Cardiac muscle cell (in vitro differentiated cells and primary cell): Measurements from ENCODE around the gene PAGR1. TPM values are rescaled to one million over a fixed set of nuclear protein-coding genes. Genes with fewer than 3 reads are reported as not detected.
A peak's percentile ranks its signal among the peaks of the same experiment; 100 is the strongest.
"Not testable (repeated sequence)": the region's sequence is repeated elsewhere in the genome, so short reads cannot be mapped to it uniquely, and the experiment has no call there.

Experiments
- DNase-seq, 2 donors: peaks; one replicate each; pipeline versions ENCODE4 v3.0.0 to v3.0.0-alpha.2; 2010 to 2017; ENCODE audit warnings: low read depth in 1 of 2, low spot score in 1 of 2
- H3K27ac ChIP-seq: fragments of 200-600 bp; sonication (generic); 2 replicates; pipeline ENCODE4 v1.5.1; 2016
- H3K27me3 ChIP-seq: fragments of 200-600 bp; sonication (generic); 2 replicates; pipeline ENCODE4 v1.6.0; 2016; ENCODE audit warnings: control low read depth
- H3K36me3 ChIP-seq: fragments of 200-600 bp; sonication (generic); 2 replicates; pipeline ENCODE4 v1.5.1; 2016; ENCODE audit warnings: control low read depth
- H3K4me1 ChIP-seq: fragments of 200-600 bp; sonication (generic); 2 replicates; pipeline ENCODE4 v1.8.1; 2017; ENCODE audit warnings: low read depth, mild to moderate bottlenecking, mixed run types
- H3K4me3 ChIP-seq: fragments of 200-600 bp; sonication (generic); 2 replicates; pipeline ENCODE4 v1.5.1; 2016; ENCODE audit warnings: mild to moderate bottlenecking
- H3K9me3 ChIP-seq: fragments of 200-600 bp; sonication (generic); 2 replicates; pipeline ENCODE4 v1.5.1; 2017; ENCODE audit warnings: low read depth, mild to moderate bottlenecking, control low read depth
- CTCF ChIP-seq: IDR thresholded peaks from 2 replicates; pipeline ENCODE4 v1.5.1; 2012; ENCODE audit warnings: low read depth, mild to moderate bottlenecking, low read length
- polyA plus RNA-seq: library from polyadenylated mRNA; unstranded; fragments of >200 nt; fragmentation: Nextera tagmentation; extraction: Ambion mirVana; gene quantifications from 2 replicates; pipeline ENCODE4 v1.2.1, GENCODE V29; 2016
- total RNA-seq: library from RNA; depleted of rRNA; stranded (reverse); fragments of >200 nt; gene quantifications from 2 replicates; pipeline ENCODE4 v1.2.3, GENCODE V29; 2016

The PAGR1 gene
- total and polyA plus RNA-seq, 2 experiments from 2014 or later, result 113 to 120 TPM

GRCh38 chr16:29863669-29863984 is 47.7 kb downstream of the PAGR1 start:
- no peak for DNase-seq
- H3K4me3 ChIP-seq, result no peak overlapping the region
- TF ChIP-seq CTCF, result no peak
- no peaks in the 10 kb centered on the region for H3K27me3 ChIP-seq
- H3K27ac ChIP-seq, result peak overlapping the region; percentile 99
- H3K4me1 ChIP-seq, result no peaks in the 10 kb centered on the region
- H3K36me3 ChIP-seq, result peaks cover 5% of the 10 kb centered on the region
- H3K9me3 ChIP-seq, result no peaks in the 10 kb centered on the region

GRCh38 chr16:29864205-29864604 is 48.3 kb downstream of the PAGR1 start:
- Histone ChIP-seq H3K27ac (no peak overlapping the region), H3K4me1 (no peaks in the 10 kb centered on the region), H3K9me3 (no peaks in the 10 kb centered on the region), H3K27me3 (no peaks in the 10 kb centered on the region), H3K36me3 (no peaks in the 10 kb centered on the region), H3K4me3 (no peak overlapping the region)
- no peak for TF ChIP-seq CTCF
- DNase-seq, result no peak

GRCh38 chr16:29868396-29869009 is 52.6 kb downstream of the PAGR1 start:
- Histone ChIP-seq H3K36me3 (no peaks in the 10 kb centered on the region), H3K27me3 (no peaks in the 10 kb centered on the region), H3K4me3 (no peak overlapping the region), H3K9me3 (no peaks in the 10 kb centered on the region), H3K27ac (no peak overlapping the region), H3K4me1 (no peaks in the 10 kb centered on the region)
- no peak for DNase-seq
- TF ChIP-seq CTCF, result no peak

GRCh38 chr16:29869067-29869466 is 53.1 kb downstream of the PAGR1 start:
- not testable (repeated sequence) for H3K9me3 ChIP-seq, H3K4me1 ChIP-seq, H3K27me3 ChIP-seq, H3K4me3 ChIP-seq, H3K36me3 ChIP-seq, H3K27ac ChIP-seq, DNase-seq

Other genes with a start within 250 kb of the PAGR1 start
- 0.60 and 1.5 TPM in 2 replicates for gene SPN, start 152.9 kb upstream of the PAGR1 start, total RNA-seq
- gene SPN, start 152.9 kb upstream of the PAGR1 start, polyA plus RNA-seq, result 0.85 and 1.1 TPM in 2 replicates
- 223 and 268 TPM in 2 replicates for gene QPRT, start 137.0 kb upstream of the PAGR1 start, total RNA-seq
- 213 and 266 TPM in 2 replicates for gene QPRT, start 137.0 kb upstream of the PAGR1 start, polyA plus RNA-seq
- not detected in 2 replicates for gene C16orf54, start 70.2 kb upstream of the PAGR1 start, total RNA-seq
- gene C16orf54, start 70.2 kb upstream of the PAGR1 start, polyA plus RNA-seq, result not detected in 2 replicates
- gene ZG16, start 37.9 kb upstream of the PAGR1 start, total RNA-seq, result not detected in 2 replicates
- gene ZG16, start 37.9 kb upstream of the PAGR1 start, polyA plus RNA-seq, result not detected in 2 replicates
- gene KIF22, start 25.4 kb upstream of the PAGR1 start, total RNA-seq, result 57.5 and 121 TPM in 2 replicates
- gene KIF22, start 25.4 kb upstream of the PAGR1 start, polyA plus RNA-seq, result 59.5 and 103 TPM in 2 replicates
- gene MAZ, start 9.6 kb upstream of the PAGR1 start, total RNA-seq, result 310 and 370 TPM in 2 replicates
- 186 and 257 TPM in 2 replicates for gene MAZ, start 9.6 kb upstream of the PAGR1 start, polyA plus RNA-seq
- gene PRRT2, start 4.0 kb upstream of the PAGR1 start, total RNA-seq, result 17.9 and 19.7 TPM in 2 replicates
- 19.3 and 19.8 TPM in 2 replicates for gene PRRT2, start 4.0 kb upstream of the PAGR1 start, polyA plus RNA-seq
- 8.9 and 25.0 TPM in 2 replicates for gene MVP, start 4.3 kb downstream of the PAGR1 start, total RNA-seq
- gene MVP, start 4.3 kb downstream of the PAGR1 start, polyA plus RNA-seq, result 9.3 and 21.2 TPM in 2 replicates
- 138 and 139 TPM in 2 replicates for gene CDIPT, start 47.1 kb downstream of the PAGR1 start, total RNA-seq
- 144 TPM in 2 replicates for gene CDIPT, start 47.1 kb downstream of the PAGR1 start, polyA plus RNA-seq
- gene SEZ6L2, start 83.4 kb downstream of the PAGR1 start, total RNA-seq, result 13.9 and 21.1 TPM in 2 replicates
- gene SEZ6L2, start 83.4 kb downstream of the PAGR1 start, polyA plus RNA-seq, result 5.8 and 10.3 TPM in 2 replicates
- gene ASPHD1, start 84.3 kb downstream of the PAGR1 start, total RNA-seq, result 1.8 and 3.9 TPM in 2 replicates
- gene ASPHD1, start 84.3 kb downstream of the PAGR1 start, polyA plus RNA-seq, result 1.8 and 2.3 TPM in 2 replicates
- gene KCTD13, start 110.1 kb downstream of the PAGR1 start, total RNA-seq, result 17.6 and 22.1 TPM in 2 replicates
- 22.3 and 23.3 TPM in 2 replicates for gene KCTD13, start 110.1 kb downstream of the PAGR1 start, polyA plus RNA-seq
- 73.7 and 110 TPM in 2 replicates for gene TMEM219, start 145.9 kb downstream of the PAGR1 start, total RNA-seq
- gene TMEM219, start 145.9 kb downstream of the PAGR1 start, polyA plus RNA-seq, result 109 and 156 TPM in 2 replicates
- gene TAOK2, start 157.7 kb downstream of the PAGR1 start, total RNA-seq, result 69.4 and 70.9 TPM in 2 replicates
- 25.8 and 36.2 TPM in 2 replicates for gene TAOK2, start 157.7 kb downstream of the PAGR1 start, polyA plus RNA-seq
- gene HIRIP3, start 179.5 kb downstream of the PAGR1 start, total RNA-seq, result 22.2 and 25.6 TPM in 2 replicates
- 26.7 and 32.5 TPM in 2 replicates for gene HIRIP3, start 179.5 kb downstream of the PAGR1 start, polyA plus RNA-seq
- gene INO80E, start 180.1 kb downstream of the PAGR1 start, total RNA-seq, result 83.7 and 167 TPM in 2 replicates
- 17.1 and 19.0 TPM in 2 replicates for gene INO80E, start 180.1 kb downstream of the PAGR1 start, polyA plus RNA-seq
- 1.6 and 7.2 TPM in 2 replicates for gene DOC2A, start 194.9 kb downstream of the PAGR1 start, total RNA-seq
- 3.3 and 6.9 TPM in 2 replicates for gene DOC2A, start 194.9 kb downstream of the PAGR1 start, polyA plus RNA-seq
- gene C16orf92, start 207.0 kb downstream of the PAGR1 start, total RNA-seq, result not detected in 2 replicates
- gene C16orf92, start 207.0 kb downstream of the PAGR1 start, polyA plus RNA-seq, result not detected in 2 replicates
- gene TLCD3B, start 215.1 kb downstream of the PAGR1 start, total RNA-seq, result 0.21 and 0.36 TPM in 2 replicates
- gene TLCD3B, start 215.1 kb downstream of the PAGR1 start, polyA plus RNA-seq, result not detected in 2 replicates
- gene ALDOA, start 249.6 kb downstream of the PAGR1 start, total RNA-seq, result 3,852 and 5,767 TPM in 2 replicates
- gene ALDOA, start 249.6 kb downstream of the PAGR1 start, polyA plus RNA-seq, result 5,441 and 6,816 TPM in 2 replicates